GM21381 (cell line): Measurements from ENCODE around the gene LRRC2.
"Not testable (repeated sequence)": the region's sequence is repeated elsewhere in the genome, so short reads cannot be mapped to it uniquely, and the experiment has no call there.

Experiments used
- ATAC-seq: cut with Tn5 transposase; IDR thresholded peaks from one replicate; pipeline ENCODE4 v1.9.1; 2021; ENCODE audit warnings: mild to moderate bottlenecking, moderate library complexity; ENCODE audit not compliant: unreplicated experiment

Gene LRRC2

GRCh38 chr3:46566040-46566641 is at the start of gene LRRC2:
TSS of gene LRRC2 (minus strand) at chr3:46566302. CDS start at chr3:46551591, 14,711 bp downstream.
- no peak for ATAC-seq

GRCh38 chr3:46615050-46615775 is 49.1 kb upstream of the LRRC2 start:
- ATAC-seq, result no peak

DNA sequence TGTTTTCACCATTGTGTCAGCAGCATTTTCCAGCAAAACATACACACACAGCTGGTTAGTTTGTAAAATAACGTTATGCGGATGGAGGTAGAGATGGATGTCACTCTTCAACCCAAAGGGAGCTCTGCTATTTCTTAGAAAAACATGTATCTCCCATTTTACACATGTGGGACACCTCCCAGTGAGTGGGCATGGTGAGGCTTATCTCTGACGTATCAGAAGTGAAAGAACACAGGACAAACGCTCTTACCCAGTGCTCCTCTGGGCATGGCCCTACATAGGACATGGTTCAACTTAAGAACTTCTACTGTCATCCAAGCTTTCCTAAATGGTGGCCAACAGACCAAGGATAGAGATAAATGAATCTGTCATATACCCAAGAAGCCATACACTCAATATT is 48.3 kb upstream of the LRRC2 start:
- ATAC-seq, result no peak

- no peak for ATAC-seq
These were observed 47.4 kb upstream of the LRRC2 start for GRCh38 chr3:46613313-46614005.

- no peak for ATAC-seq
These were observed 46.2 kb upstream of the LRRC2 start, which contains the start of gene FAM240A for GRCh38 chr3:46612324-46612723. TSS of gene FAM240A (plus strand) at chr3:46612525. CDS start at chr3:46612684, 159 bp downstream.

GRCh38 chr3:46609944-46610722 is 44.0 kb upstream of the LRRC2 start:
- ATAC-seq, result no peak

DNA sequence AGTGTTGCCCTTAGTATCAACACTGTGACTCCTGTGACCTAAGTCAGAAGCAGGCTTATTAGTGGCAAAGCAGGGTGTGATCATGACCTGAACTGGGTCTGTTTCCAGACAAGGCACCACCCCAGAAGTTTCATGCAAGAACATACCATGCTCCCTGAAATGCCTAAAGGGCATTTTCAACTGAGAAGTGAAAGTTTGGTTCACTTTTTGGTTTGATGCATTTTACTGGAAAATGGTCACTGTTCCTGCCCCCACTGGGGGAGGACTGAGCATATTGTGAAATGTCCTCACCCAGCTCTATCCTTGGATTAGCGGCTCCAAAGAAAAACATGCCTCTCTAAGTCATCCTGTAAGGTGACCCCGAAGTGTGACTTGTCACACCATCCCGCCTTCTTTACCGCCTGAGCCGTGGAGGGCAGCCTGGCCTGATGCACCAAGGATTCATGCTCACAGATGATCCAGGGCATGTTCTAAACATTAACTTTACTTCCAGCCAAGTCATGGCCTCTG is 43.2 kb upstream of the LRRC2 start:
- no peak for ATAC-seq

GRCh38 chr3:46607603-46608028 is 41.5 kb upstream of the LRRC2 start:
- ATAC-seq, result no peak

GRCh38 chr3:46604127-46604526 is 38.0 kb upstream of the LRRC2 start:
- ATAC-seq, result no peak

DNA sequence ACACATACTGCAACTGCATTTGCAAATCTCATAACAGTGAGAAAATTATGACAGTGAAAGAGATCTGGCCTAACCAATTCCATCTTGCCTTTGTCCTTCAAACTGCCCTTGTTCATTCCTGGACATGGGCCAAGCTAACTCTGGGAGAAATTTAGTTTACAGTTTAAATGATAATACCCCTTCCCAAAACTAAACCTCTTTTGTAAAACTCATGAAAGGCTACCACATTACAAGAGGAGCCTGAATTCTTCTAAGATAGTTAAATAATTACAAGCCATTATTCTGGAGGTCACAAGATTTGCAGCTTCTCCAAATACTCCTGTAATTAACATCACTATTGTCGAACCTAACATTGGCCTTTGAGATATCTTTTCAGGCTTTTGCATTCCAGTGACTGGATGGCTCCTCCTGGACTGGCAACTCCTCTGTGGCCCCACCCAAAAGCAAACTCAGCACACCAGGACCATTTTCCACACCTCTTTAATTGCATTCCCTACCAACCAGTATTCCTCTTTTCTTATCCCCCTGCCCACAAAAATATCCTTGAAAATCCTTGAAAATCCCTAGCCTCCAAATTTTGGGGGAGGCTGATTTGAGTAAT is 37.4 kb upstream of the LRRC2 start:
- no peak for ATAC-seq

DNA sequence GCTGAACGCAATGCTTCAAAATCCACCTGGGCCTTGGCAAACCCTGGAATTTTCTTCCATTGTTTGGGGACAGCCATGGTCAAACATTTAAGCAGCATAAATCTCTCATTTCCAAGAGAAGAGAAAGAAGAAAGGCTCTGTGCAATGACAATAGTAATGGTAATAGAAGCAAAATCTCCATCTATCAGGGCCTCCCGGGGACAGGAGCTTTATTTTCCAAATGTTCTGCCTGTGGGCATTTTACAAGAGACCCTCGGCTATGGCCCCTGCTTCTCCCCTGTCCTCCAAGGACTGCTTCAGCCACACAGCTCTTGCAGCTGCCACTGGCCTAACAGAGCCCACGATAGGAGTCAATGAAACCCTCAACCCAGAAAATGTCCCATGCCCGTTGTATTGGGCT is 33.5 kb upstream of the LRRC2 start:
- no peak for ATAC-seq

GRCh38 chr3:46595819-46596314 is 29.8 kb upstream of the LRRC2 start:
- no peak for ATAC-seq

DNA sequence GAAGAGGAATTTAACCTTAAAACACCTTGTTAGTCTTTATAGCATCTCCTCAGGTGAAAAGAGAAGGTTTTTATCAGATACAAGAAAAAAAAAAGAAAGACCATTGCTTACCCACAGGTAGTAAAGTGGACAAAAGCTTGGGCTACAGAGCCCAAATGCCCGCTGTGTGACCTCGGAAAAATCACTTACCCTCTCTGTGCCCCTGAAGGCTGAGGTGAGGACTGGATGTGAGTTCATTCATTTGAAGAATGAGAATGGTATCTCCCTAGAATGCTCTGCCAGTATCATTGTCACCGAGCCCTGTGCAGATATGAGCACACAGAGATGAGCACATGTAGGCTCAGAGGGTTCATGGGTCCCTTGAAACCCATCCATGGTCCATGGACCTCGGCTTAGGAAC is 28.6 kb upstream of the LRRC2 start:
- no peak for ATAC-seq

- no peak for ATAC-seq
These were observed 27.9 kb upstream of the LRRC2 start for GRCh38 chr3:46593979-46594378.

DNA sequence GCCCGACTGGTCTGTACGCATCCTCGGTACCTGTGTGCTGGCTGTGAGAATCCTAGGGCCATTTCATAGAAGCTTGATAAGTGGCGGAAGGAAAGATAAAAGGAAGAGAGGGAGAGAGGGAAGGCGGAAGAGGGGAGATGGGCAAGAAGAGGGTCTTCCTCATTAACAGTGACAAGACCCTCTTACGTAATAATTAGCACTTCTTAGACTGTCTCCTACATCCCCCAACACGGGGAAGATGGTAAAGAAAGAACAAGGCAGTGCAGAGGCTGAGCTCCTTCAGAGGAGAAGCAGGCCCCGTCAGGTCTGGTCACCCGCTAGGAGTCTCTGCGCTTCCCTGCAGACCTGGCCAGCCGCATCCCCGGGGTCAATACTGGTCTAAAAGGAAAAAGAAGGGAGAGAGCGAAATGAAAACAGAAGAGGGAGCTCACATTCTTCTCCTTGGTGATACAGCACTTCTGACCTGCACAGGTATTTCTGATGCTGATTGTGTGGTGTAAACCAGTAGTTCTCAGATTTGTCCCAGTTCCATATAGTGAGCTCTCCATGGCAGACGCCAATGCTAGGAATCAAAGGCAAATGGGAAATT is 27.3 kb upstream of the LRRC2 start:
- ATAC-seq, result no peak

DNA sequence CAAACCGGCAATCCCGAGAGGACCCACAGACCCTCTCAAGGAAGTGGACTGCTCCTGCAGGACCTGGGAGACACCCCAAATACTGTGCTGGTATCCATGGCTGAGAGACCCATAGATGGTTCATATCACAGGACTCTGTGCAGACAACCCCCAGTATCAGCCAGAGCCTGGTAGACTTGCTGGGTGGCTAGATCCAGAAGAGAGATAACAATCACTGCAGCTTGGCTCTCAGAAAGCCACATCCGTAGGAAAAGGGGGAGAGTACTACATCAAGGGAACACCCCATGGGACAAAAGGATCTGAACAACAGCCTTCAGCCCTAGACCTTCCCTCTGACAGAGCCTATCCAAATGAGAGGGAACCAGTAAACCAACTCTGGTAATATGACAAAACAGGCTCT is 21.2 kb upstream of the LRRC2 start:
- ATAC-seq, result not testable (repeated sequence)

GRCh38 chr3:46586738-46587246 is 20.7 kb upstream of the LRRC2 start:
- ATAC-seq, result no peak

DNA sequence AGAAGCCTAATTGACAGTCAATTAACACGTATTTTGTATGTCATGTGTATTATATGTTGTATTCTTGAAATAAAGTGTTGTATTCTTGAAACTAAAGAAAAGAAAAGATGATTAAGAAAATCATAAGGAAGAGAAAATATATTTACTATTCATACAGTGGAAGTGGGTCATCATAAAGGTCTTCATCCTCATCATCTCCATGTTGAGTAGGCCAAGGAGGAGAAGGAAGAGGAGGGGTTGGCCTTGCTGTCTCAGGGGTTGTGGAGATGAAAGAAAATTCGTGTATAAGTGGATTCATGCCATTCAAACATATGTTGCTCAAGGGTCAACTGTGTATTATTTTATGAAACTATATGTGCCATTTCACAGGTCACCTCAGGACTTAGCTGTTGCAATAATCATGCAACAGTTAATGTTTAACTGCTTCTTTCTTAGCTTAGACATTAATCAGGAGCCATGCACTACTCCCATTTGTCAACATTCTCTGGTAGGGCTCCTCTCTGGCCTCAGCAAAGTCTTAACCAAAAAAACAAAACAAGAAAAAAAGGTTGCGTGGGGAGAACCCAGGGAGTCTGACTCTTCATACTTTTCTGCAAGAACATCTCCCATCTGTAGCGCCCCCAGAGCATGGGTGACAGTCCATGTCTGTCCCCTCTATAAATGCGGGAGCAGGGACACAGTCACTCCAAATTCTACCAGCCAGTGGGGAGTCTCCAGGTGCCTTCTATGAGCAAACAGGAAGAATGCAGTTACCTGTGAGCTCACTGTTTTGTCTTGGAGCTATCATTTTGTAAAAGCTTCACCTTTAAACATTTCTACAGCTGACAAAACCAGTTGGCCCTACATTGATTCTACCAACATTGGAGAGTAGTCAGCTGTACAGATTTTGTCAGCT is 19.9 kb upstream of the LRRC2 start:
- no peak for ATAC-seq
